Measurements from ENCODE around the gene MAGI2.
"Not testable (repeated sequence)": the region's sequence is repeated elsewhere in the genome, so short reads cannot be mapped to it uniquely, and the experiment has no call there.

GRCh38 chr7:78967561-78967960 lies 485.9 kb downstream of the MAGI2 start:
- not testable (repeated sequence) for TF ChIP-seq CTCF (IDR thresholded peaks at IDR 0.05; ENCODE audit: insufficient read depth, low read length, poor library complexity, severe bottlenecking); EZH2phosphoT487 (conservative IDR thresholded peaks at IDR 0.05; ENCODE audit: low read length)
